NCI-H1105 treated with DMSO at 0.1 percent for 48 hours (cell line): Measurements from ENCODE around the gene NUAK1.
A peak's percentile ranks its signal among the peaks of the same experiment; 100 is the strongest.

Experiments used
- DNase-seq: peaks from one replicate; lab custom pipeline; 2025; lab: John Stamatoyannopoulos, UW

Gene NUAK1

GRCh38 chr12:106130474-106131113 is 8.2 kb downstream of the NUAK1 start:
- no peak for DNase-seq

GRCh38 chr12:106128585-106129328 is 10.0 kb downstream of the NUAK1 start:
- peak; percentile 41 for DNase-seq

GRCh38 chr12:106127338-106128126 is 11.2 kb downstream of the NUAK1 start:
- no peak for DNase-seq

GRCh38 chr12:106126441-106127337 is 12.1 kb downstream of the NUAK1 start:
- no peak for DNase-seq

GRCh38 chr12:106125351-106126095 is 13.2 kb downstream of the NUAK1 start:
- no peak for DNase-seq

- no peak for DNase-seq
Measured at GRCh38 chr12:106123551-106124081, 15.1 kb downstream of the NUAK1 start.

- DNase-seq, result no peak
Measured at GRCh38 chr12:106123110-106123509, 15.6 kb downstream of the NUAK1 start.

GRCh38 chr12:106122004-106122403 is 16.8 kb downstream of the NUAK1 start:
- no peak for DNase-seq

GRCh38 chr12:106120519-106121105 is 18.1 kb downstream of the NUAK1 start:
- no peak for DNase-seq

- no peak for DNase-seq
Measured at GRCh38 chr12:106119301-106119700, 19.5 kb downstream of the NUAK1 start.

GRCh38 chr12:106118381-106119130 is 20.2 kb downstream of the NUAK1 start:
- DNase-seq, result no peak

GRCh38 chr12:106115440-106115839 is 23.3 kb downstream of the NUAK1 start:
- no peak for DNase-seq

- DNase-seq, result no peak
Measured at GRCh38 chr12:106114447-106115068, 24.2 kb downstream of the NUAK1 start.

- no peak for DNase-seq
Measured at GRCh38 chr12:106113824-106114446, 24.8 kb downstream of the NUAK1 start.

GRCh38 chr12:106113446-106113823 is 25.3 kb downstream of the NUAK1 start:
- DNase-seq, result no peak

GRCh38 chr12:106113042-106113441 is 25.7 kb downstream of the NUAK1 start:
- no peak for DNase-seq

GRCh38 chr12:106112145-106112821 is 26.5 kb downstream of the NUAK1 start:
- DNase-seq, result peak; percentile 50

- DNase-seq, result no peak
Measured at GRCh38 chr12:106110626-106111300, 28.0 kb downstream of the NUAK1 start.
